Measurements from ENCODE around the gene MIF4GD.
"Not testable (repeated sequence)": the region's sequence is repeated elsewhere in the genome, so short reads cannot be mapped to it uniquely, and the experiment has no call there.

MIF4GD gene

GRCh38 chr17:75270966-75271232 is at the start of gene MIF4GD:
Gene MIF4GD (minus strand): TSS chr17:75271231. CDS start chr17:75270195, 1,036 bp downstream.
- no peak for DNase-seq (ENCODE audit: low read depth)

DNA sequence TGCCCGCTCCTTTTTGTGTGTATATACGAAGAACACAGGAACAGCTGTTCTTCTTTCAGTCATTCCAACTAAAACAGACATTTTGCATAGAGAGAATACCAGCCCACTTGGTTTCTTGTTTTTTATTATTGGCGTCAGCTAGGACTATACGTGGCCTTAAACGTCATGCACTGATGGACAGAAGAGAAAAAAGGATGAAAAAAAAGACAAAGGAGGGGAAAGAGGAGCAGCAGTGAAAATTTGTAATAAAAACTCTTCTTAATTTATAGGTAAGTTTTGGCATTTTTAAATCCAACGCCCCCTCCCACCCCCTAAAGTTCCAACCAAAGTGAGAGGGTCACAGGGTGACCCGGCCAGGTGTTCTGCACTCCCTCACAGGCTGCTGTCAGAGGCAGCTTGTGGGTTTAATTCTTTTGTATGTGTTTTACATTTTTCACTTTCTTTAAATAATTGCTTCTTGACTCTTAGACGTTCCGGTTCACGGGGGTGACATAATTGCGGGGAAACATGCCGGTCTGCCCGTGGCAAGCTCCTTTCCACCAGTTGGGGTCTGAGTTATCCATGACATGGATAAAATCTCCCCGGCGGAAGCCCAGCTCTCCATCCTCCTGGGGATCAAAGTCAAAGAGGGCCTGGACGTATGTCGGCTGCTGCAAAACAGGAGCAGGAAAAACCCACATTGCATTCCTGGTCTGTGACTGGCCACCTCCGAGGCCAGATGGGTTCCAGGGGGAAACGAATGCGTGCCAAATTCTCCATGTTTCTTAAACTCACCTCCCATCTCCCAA is 49.1 kb upstream of the MIF4GD start:
- DNase-seq (ENCODE audit: low read depth): no peak

- DNase-seq (ENCODE audit: low read depth): no peak
Measured at GRCh38 chr17:75318615-75319222, 47.7 kb upstream of the MIF4GD start.

DNA sequence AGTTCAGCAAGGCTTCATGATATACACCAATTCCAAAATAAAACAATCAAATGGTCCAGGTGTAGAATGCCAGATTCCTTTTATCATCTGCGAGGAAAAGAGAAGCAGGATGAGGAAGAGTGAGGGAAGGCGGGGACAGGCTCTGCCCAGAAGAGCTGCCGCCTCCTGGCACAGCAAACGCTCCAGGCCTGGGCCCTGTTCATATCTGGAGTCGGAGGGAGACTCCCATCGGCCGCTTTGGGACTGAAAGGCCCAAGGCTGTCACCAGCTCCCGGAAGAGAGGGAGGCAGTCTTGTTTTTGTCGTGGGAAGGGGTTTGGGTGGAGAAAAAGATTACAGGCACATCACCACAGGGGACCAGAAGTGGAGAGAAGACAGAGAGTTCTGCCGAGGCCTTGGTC is 47.2 kb upstream of the MIF4GD start:
- no peak for DNase-seq (ENCODE audit: low read depth)

DNA sequence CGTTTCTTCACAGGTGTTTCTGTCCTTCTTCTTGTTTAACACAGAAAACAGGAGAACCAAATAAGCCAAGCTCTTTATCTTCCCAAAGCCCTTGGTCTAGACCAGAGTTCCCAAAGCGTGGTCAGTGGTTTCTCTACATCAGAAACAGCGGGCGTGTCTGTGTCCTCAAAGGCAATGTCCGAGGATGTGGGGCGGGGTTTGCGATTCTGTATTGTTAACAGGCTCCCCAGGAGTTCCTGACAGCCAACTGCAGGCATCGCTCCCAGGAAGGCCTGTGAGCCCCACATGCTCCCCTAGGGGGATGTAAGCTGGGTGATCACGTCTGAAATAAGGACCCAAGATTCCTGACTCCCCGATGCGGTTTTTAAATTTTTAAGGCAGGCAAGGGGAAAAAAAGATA is 46.6 kb upstream of the MIF4GD start:
- no peak for DNase-seq (ENCODE audit: low read depth)

GRCh38 chr17:75316253-75316652 is 45.2 kb upstream of the MIF4GD start:
- DNase-seq (ENCODE audit: low read depth): no peak

GRCh38 chr17:75315541-75316243 is 44.7 kb upstream of the MIF4GD start:
- DNase-seq (ENCODE audit: low read depth): no peak

- no peak for DNase-seq (ENCODE audit: low read depth)
Measured at GRCh38 chr17:75313941-75314551, 43.0 kb upstream of the MIF4GD start.

GRCh38 chr17:75308732-75309629 is 38.0 kb upstream of the MIF4GD start:
- DNase-seq (ENCODE audit: low read depth): no peak

DNA sequence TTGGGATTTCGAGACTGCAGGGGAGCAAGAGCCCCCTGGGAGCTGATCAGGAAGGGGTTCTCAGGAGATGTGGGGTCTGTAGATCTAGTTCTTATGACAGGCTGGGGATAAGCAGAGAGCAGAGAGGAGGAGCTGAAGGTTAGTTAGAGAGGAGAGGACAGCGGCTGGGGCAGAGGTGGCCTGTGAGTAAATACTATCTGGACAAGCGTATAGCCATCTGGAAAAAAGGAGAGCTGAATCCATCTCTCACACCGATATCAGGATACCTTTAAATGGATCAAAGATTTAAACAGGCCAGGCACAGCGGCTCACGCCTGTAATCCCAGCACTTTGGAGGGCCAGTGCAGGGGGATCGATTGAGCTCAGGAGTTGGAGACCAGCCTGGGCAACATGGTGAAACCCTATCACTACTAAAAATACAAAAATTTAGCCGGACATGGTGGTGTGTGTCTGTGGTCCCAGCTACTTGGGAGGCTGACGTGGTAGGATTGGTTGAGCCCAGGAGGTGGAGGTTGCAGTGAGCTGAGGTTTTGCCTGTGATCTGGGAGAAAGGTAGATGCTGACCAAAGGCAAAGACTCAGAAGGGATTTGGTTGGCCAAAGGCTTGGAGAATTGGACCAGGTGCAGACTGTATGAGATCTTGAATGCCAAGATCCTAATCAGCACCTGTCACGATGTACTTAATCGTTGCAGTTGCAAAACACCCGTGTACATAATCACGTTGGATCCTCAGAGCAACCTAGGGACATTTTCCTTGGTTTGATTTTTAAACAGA is 37.1 kb upstream of the MIF4GD start:
- no peak for DNase-seq (ENCODE audit: low read depth)

DNA sequence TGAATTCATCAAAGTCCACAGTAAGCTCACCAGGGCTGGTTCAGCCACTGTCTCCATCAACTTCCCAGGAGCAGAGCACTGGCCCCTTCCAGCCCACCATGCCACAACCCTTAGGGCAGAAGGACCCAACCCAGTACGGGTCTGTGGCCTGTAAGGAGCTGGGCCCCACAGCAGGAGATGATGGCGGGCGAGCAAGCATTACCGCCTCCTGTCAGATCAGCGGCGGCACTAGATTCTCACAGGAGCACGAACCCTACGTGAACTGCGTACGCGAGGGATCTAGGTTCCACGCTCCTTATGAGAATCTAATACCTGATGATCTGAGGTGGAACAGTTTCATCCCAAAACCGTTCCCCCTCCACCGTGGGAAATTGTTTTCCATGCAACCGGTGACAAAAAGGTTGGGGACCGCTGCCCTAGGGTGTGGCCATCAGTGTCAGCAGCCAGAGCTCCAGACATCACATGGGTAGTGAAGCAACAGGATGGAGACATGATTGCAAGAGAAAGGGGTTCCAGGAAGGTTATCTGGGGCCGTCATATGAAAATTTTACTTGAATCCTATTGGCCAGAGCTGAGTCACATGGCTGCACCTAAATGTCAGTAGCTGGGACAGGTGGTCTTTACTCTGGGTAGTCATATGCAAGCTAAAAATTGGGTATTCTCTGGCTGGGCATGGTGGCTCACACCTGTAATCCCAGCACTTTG is 30.6 kb upstream of the MIF4GD start:
- no peak for DNase-seq (ENCODE audit: low read depth)

- no peak for DNase-seq (ENCODE audit: low read depth)
Measured at GRCh38 chr17:75301049-75301448, 30.0 kb upstream of the MIF4GD start.

GRCh38 chr17:75300280-75300679 is 29.2 kb upstream of the MIF4GD start:
- no peak for DNase-seq (ENCODE audit: low read depth)

DNA sequence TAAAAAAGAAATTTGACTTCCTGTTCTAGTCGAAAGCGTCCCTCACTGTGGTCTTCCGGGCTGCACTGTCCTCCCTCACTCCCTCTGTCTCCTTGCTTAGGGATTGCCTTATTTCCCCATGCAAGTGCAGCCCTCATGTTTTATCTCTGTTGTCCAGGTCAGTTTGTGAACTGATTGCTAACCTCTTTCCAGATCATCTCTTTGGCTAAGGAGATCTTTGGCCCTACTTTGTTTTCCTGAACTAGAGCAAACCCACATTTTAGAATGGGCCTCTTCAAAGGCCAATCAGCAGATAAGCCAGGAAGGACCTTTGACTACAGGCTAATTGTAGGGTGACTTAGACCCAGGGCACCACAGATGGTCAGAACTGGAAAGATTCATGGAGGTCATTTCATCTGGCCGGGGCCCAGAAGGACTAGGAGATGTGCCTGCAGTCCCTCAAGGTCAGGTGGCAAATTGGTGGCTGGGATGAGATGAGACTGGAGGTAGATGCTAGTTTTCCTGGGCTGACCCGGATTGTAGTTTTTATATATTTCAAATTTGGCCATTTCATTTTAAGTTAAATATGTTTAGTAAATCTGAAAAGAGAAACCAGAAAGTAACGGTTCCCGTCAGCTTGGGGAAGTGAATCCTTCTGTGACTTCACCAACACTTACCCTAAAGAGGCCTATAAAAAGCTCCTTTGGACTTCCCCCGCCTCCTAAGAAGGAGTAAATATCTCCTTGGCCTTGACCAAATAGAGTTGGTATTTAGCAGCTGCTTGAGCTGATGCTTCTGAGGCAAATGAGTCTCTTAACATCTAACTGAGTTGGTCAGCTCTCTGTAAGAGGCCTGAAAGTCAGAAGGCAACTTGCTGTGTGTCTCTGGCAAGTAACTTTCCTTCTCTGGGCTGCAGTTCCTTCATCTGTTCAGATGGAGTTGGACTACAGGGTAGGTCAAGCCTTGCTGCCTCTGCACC is 24.4 kb upstream of the MIF4GD start:
- no peak for DNase-seq (ENCODE audit: low read depth)

DNA sequence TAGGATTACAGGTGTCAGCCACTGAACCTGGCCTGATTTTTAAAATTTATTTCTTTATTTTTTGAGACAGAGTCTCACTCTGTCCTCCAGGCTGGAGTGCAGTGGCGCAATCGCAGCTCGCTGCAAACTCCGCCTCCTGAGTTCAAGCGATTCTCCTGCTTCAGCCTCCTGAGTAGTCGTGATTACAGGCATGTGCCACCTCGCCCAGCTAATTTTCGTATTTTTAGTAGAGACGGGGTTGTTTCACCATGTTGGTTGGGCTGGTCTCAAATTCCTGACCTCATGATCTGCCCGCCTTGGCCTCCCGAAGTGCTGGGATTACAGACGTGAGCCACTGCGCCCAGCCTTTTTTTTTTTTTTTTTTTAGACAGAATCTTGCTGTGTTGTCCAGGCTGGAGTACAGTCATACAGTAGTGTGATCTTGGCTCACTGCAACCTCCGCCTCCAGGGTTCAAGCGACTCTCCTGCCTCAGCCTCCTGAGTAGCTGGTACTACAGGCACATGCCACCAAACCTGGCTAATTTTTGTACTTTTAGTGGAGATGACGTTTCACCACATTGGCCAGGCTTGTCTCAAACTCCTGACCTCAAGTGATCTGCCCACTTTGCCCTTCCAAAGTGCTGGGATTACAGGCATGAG is 21.9 kb upstream of the MIF4GD start:
- DNase-seq (ENCODE audit: low read depth): not testable (repeated sequence)

GRCh38 chr17:75289832-75290337 is 18.9 kb upstream of the MIF4GD start:
- DNase-seq (ENCODE audit: low read depth): peak; percentile 42

DNA sequence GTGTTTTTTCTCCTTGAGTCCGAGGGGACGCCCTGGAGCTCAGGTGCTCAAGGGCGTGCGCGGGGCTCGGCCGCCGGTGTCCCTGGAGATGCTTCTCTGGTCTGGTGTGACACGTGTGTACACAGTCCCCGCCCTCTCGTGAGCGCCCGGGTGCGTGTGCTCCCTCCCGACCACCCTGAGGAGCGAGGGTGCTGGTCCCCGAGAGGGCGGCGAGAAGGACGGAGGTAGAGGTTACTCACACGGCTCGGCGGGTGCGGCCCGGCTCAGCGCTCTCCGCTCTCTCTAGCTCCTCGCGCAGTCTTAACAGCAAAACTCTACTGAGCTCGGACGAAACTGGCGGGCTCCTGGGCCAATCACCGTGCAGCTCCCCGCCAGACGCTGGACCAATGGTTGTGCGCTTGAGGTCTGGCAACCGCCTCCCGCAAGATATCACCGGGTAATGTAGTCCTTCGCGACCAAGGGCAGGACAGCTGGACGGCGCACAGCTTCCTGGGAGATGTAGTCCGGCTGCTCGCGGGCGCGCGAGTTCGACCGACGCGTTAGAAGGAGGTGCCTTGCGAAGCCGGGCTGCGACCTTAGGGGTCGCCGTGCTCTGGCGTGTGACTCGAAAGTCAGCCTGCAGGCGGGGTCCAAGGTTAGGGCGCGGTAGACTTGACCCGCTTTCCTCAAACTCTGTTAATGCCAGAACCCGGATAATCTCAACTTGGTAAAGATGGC is 18.2 kb upstream of the MIF4GD start, which contains the start of gene SLC25A19:
SLC25A19 (minus strand) TSS at position 319 of the 717 bp plus-strand sequence. CDS start 2,669 bp downstream, outside the sequence.
- peak; percentile 92 for DNase-seq (ENCODE audit: low read depth)

DNA sequence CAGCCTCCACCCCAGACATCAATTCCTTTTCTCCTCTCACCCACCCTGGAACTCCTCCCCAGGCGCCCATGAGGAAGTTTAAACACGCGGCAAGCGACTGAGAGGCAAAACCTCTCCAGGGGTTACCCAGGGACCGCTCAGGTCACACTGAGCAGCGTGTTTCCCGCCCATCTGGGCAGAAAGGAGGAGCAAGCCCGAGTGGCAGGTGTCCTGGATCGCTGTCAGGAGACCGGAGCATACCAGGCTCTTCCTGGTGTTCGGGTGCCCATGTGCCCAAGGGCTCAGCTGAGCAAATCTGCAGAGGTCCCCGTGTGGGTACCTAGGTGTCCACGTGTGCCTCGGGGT is 17.7 kb upstream of the MIF4GD start:
- peak; percentile 35 for DNase-seq (ENCODE audit: low read depth)

Measured in stimulated activated CD8-positive, alpha-beta memory T cell treated with anti-CD3 and anti-CD28 coated beads, Interleukin-4, amount 100 ng/mL, for 24 hours (primary cell).